Measurements from ENCODE around the gene POLE.

The POLE gene

DNA sequence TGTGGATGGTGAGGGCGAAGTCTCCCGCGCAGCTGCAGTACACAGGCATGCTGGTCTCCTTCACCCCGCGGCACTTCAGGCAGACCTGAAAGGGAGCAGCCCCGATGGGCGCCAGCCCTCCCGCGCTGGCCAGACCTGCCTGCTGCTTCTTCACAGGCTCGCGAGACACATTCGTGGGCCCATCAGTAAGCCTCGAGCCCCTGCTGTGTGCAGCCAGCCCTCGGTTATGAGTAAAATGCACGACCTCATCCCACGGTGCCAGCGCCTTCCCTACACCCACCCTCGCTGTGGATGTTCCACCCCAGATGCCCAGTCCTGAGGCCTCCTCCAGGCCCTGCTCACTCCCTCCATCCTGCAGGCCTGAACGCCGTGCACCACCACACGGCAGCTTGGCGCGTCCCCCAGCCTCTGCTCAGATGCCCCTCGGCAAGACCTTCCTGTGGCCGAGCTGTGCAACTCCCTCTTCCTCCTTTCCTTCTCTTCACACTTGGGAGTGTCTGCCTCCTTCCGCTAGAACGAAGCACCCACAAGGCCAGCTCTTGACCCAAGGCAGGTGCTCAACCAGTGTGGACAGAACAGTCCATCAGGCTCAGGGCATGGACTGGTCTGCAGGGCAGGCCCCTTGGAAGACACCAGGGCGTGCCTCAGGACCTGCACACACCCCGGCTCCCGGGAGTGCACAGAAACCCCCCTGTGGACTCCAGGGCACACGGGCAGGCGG, 62.1 kb downstream of the POLE start:
- H3K4me1 ChIP-seq (ENCODE audit: control insufficient read depth, insufficient read depth, low read length) = no peaks in the 10 kb centered on the region
- no peak overlapping the region for H3K4me3 ChIP-seq (ENCODE audit: low read depth, low read length)
- peaks cover 0 to 71% of the 10 kb centered on the region in 2 experiments for H3K36me3 ChIP-seq (ENCODE audit: control insufficient read depth in 2 of 2, insufficient read depth in 1 of 2, low read length in 2 of 2)
- H3K9me3 ChIP-seq (ENCODE audit: control insufficient read depth, insufficient read depth, low read depth, low read length) = no peaks in the 10 kb centered on the region
- POLR2A ChIA-PET = no interaction called here
- no peak overlapping the region for H3K27ac ChIP-seq (ENCODE audit: extremely low read depth, low read depth, low read length)
- CTCF ChIA-PET = interaction anchor here (1.2 kb wide), 1 partner anchor 13 kb away, joined by 5 read pairs; no protein-coding TSS in a partner anchor
- no peak for TF ChIP-seq ZNF624 (tag by site-specific recombination; IDR thresholded peaks at IDR 0.05)
- TF ChIP-seq ZNF19 (tag by site-specific recombination; IDR thresholded peaks at IDR 0.05; ENCODE audit: low read depth) = no peak
- TF ChIP-seq, protein P1, sequence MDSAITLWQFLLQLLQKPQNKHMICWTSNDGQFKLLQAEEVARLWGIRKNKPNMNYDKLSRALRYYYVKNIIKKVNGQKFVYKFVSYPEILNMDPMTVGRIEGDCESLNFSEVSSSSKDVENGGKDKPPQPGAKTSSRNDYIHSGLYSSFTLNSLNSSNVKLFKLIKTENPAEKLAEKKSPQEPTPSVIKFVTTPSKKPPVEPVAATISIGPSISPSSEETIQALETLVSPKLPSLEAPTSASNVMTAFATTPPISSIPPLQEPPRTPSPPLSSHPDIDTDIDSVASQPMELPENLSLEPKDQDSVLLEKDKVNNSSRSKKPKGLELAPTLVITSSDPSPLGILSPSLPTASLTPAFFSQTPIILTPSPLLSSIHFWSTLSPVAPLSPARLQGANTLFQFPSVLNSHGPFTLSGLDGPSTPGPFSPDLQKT (IDR thresholded peaks at IDR 0.05; ENCODE audit: borderline replicate concordance, low read depth, low read length) = no peak
- TF ChIP-seq ZFP69B (tag by site-specific recombination; IDR thresholded peaks at IDR 0.05) = peak; percentile 78
- TF ChIP-seq ZNF433 (tag by site-specific recombination; IDR thresholded peaks at IDR 0.05; ENCODE audit: low read depth) = no peak
- TF ChIP-seq, protein P2, sequence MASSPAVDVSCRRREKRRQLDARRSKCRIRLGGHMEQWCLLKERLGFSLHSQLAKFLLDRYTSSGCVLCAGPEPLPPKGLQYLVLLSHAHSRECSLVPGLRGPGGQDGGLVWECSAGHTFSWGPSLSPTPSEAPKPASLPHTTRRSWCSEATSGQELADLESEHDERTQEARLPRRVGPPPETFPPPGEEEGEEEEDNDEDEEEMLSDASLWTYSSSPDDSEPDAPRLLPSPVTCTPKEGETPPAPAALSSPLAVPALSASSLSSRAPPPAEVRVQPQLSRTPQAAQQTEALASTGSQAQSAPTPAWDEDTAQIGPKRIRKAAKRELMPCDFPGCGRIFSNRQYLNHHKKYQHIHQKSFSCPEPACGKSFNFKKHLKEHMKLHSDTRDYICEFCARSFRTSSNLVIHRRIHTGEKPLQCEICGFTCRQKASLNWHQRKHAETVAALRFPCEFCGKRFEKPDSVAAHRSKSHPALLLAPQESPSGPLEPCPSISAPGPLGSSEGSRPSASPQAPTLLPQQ (tag by site-specific recombination; IDR thresholded peaks at IDR 0.05) = peak; percentile 82
- TF ChIP-seq ZNF561 (tag by site-specific recombination; IDR thresholded peaks at IDR 0.05; ENCODE audit: borderline replicate concordance) = no peak
- no peak for TF ChIP-seq ZNF350 (tag by site-specific recombination; IDR thresholded peaks at IDR 0.05)
- peak; percentile 45; the same call in 1 of the 2 replicates for TF ChIP-seq EGR2 (tag by site-specific recombination; IDR thresholded peaks at IDR 0.05; ENCODE audit: low read depth)
- TF ChIP-seq ZFHX2 (tag by site-specific recombination; conservative IDR thresholded peaks at IDR 0.05) = peak; percentile 44; the same call in 1 of the 2 replicates
- TF ChIP-seq, protein P3, sequence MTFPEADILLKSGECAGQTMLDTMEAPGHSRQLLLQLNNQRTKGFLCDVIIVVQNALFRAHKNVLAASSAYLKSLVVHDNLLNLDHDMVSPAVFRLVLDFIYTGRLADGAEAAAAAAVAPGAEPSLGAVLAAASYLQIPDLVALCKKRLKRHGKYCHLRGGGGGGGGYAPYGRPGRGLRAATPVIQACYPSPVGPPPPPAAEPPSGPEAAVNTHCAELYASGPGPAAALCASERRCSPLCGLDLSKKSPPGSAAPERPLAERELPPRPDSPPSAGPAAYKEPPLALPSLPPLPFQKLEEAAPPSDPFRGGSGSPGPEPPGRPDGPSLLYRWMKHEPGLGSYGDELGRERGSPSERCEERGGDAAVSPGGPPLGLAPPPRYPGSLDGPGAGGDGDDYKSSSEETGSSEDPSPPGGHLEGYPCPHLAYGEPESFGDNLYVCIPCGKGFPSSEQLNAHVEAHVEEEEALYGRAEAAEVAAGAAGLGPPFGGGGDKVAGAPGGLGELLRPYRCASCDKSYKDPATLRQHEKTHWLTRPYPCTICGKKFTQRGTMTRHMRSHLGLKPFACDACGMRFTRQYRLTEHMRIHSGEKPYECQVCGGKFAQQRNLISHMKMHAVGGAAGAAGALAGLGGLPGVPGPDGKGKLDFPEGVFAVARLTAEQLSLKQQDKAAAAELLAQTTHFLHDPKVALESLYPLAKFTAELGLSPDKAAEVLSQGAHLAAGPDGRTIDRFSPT (tag by site-specific recombination; IDR thresholded peaks at IDR 0.05) = no peak
- TF ChIP-seq TRIM28 (IDR thresholded peaks at IDR 0.05; ENCODE audit: borderline replicate concordance, low read length) = no peak
- TF ChIP-seq WT1 (tag by site-specific recombination; IDR thresholded peaks at IDR 0.05) = 0 out of 2 replicates have a peak, but pooled peaks have one; percentile 23
- no peak for TF ChIP-seq ZNF529 (tag by site-specific recombination; IDR thresholded peaks at IDR 0.05; ENCODE audit: insufficient replicate concordance)
- TF ChIP-seq ZNF777 (tag by site-specific recombination; IDR thresholded peaks at IDR 0.05; ENCODE audit: borderline replicate concordance) = no peak
- TF ChIP-seq ZNF366 (tag by site-specific recombination; conservative IDR thresholded peaks at IDR 0.05) = peak; percentile 43
- TF ChIP-seq ZBTB48 (tag by site-specific recombination; IDR thresholded peaks at IDR 0.05) = no peak
- TF ChIP-seq, protein P4, sequence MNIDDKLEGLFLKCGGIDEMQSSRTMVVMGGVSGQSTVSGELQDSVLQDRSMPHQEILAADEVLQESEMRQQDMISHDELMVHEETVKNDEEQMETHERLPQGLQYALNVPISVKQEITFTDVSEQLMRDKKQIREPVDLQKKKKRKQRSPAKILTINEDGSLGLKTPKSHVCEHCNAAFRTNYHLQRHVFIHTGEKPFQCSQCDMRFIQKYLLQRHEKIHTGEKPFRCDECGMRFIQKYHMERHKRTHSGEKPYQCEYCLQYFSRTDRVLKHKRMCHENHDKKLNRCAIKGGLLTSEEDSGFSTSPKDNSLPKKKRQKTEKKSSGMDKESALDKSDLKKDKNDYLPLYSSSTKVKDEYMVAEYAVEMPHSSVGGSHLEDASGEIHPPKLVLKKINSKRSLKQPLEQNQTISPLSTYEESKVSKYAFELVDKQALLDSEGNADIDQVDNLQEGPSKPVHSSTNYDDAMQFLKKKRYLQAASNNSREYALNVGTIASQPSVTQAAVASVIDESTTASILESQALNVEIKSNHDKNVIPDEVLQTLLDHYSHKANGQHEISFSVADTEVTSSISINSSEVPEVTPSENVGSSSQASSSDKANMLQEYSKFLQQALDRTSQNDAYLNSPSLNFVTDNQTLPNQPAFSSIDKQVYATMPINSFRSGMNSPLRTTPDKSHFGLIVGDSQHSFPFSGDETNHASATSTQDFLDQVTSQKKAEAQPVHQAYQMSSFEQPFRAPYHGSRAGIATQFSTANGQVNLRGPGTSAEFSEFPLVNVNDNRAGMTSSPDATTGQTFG (tag by site-specific recombination; IDR thresholded peaks at IDR 0.05; ENCODE audit: borderline replicate concordance) = no peak
- TF ChIP-seq ZIC2 (tag by site-specific recombination; IDR thresholded peaks at IDR 0.05) = peak; percentile 21; the same call in 1 of the 2 replicates
- no peak for TF ChIP-seq ZNF391 (tag by site-specific recombination; IDR thresholded peaks at IDR 0.05; ENCODE audit: borderline replicate concordance, low read depth)
- no peak for TF ChIP-seq ZNF843 (tag by site-specific recombination; IDR thresholded peaks at IDR 0.05)
- TF ChIP-seq, protein P5, sequence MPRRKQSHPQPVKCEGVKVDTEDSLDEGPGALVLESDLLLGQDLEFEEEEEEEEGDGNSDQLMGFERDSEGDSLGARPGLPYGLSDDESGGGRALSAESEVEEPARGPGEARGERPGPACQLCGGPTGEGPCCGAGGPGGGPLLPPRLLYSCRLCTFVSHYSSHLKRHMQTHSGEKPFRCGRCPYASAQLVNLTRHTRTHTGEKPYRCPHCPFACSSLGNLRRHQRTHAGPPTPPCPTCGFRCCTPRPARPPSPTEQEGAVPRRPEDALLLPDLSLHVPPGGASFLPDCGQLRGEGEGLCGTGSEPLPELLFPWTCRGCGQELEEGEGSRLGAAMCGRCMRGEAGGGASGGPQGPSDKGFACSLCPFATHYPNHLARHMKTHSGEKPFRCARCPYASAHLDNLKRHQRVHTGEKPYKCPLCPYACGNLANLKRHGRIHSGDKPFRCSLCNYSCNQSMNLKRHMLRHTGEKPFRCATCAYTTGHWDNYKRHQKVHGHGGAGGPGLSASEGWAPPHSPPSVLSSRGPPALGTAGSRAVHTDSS (tag by site-specific recombination; IDR thresholded peaks at IDR 0.05) = no peak
- TF ChIP-seq, protein P6, sequence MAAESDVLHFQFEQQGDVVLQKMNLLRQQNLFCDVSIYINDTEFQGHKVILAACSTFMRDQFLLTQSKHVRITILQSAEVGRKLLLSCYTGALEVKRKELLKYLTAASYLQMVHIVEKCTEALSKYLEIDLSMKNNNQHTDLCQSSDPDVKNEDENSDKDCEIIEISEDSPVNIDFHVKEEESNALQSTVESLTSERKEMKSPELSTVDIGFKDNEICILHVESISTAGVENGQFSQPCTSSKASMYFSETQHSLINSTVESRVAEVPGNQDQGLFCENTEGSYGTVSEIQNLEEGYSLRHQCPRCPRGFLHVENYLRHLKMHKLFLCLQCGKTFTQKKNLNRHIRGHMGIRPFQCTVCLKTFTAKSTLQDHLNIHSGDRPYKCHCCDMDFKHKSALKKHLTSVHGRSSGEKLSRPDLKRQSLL (tag by site-specific recombination; IDR thresholded peaks at IDR 0.05) = no peak
- TF ChIP-seq, protein P7, sequence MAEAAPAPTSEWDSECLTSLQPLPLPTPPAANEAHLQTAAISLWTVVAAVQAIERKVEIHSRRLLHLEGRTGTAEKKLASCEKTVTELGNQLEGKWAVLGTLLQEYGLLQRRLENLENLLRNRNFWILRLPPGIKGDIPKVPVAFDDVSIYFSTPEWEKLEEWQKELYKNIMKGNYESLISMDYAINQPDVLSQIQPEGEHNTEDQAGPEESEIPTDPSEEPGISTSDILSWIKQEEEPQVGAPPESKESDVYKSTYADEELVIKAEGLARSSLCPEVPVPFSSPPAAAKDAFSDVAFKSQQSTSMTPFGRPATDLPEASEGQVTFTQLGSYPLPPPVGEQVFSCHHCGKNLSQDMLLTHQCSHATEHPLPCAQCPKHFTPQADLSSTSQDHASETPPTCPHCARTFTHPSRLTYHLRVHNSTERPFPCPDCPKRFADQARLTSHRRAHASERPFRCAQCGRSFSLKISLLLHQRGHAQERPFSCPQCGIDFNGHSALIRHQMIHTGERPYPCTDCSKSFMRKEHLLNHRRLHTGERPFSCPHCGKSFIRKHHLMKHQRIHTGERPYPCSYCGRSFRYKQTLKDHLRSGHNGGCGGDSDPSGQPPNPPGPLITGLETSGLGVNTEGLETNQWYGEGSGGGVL (tag by site-specific recombination; IDR thresholded peaks at IDR 0.05) = 0 out of 2 replicates have a peak, but pooled peaks have one; percentile 13

All from HEK293 (cell line).